ENCODE results near the gene IGFALS.

Gene IGFALS

GRCh38 chr16:1790261-1790610 lies 3.3 kb downstream of the IGFALS start:
- no peak for DNase-seq (ENCODE audit: low read depth)

GRCh38 chr16:1789643-1790045 lies 3.9 kb downstream of the IGFALS start:
- DNase-seq (ENCODE audit: low read depth) = no peak

- no peak for DNase-seq (ENCODE audit: low read depth)
These were observed 4.8 kb downstream of the IGFALS start for GRCh38 chr16:1788708-1789100.

GRCh38 chr16:1788095-1788707 lies 5.3 kb downstream of the IGFALS start:
- DNase-seq (ENCODE audit: low read depth) = no peak

- no peak for DNase-seq (ENCODE audit: low read depth)
These were observed 6.0 kb downstream of the IGFALS start for GRCh38 chr16:1787322-1788094.

- DNase-seq (ENCODE audit: low read depth) = no peak
These were observed 6.5 kb downstream of the IGFALS start for GRCh38 chr16:1787056-1787321.

- no peak for DNase-seq (ENCODE audit: low read depth)
These were observed 7.1 kb downstream of the IGFALS start for GRCh38 chr16:1786242-1787055.

- no peak for DNase-seq (ENCODE audit: low read depth)
These were observed 7.7 kb downstream of the IGFALS start for GRCh38 chr16:1785846-1786170.

GRCh38 chr16:1784977-1785845 lies 8.3 kb downstream of the IGFALS start:
- DNase-seq (ENCODE audit: low read depth) = no peak

- DNase-seq (ENCODE audit: low read depth) = peak; percentile 97
These were observed 10.9 kb downstream of the IGFALS start, which contains the start of the genes NUBP2 and SPSB3 for GRCh38 chr16:1782408-1783264. TSS of gene NUBP2 (plus strand) at chr16:1782960. CDS start at chr16:1783021, 61 bp downstream. TSS of gene SPSB3 (minus strand) at chr16:1782571. CDS start at chr16:1781483, 1,088 bp downstream.

GRCh38 chr16:1781758-1782407 lies 11.6 kb downstream of the IGFALS start:
- no peak for DNase-seq (ENCODE audit: low read depth)

- no peak for DNase-seq (ENCODE audit: low read depth)
These were observed 12.3 kb downstream of the IGFALS start for GRCh38 chr16:1781254-1781653.

GRCh38 chr16:1780677-1781072 lies 12.8 kb downstream of the IGFALS start:
- DNase-seq (ENCODE audit: low read depth) = no peak

- no peak for DNase-seq (ENCODE audit: low read depth)
These were observed 13.5 kb downstream of the IGFALS start for GRCh38 chr16:1779741-1780676.

- DNase-seq (ENCODE audit: low read depth) = no peak
These were observed 14.2 kb downstream of the IGFALS start for GRCh38 chr16:1779234-1779701.

- DNase-seq (ENCODE audit: low read depth) = no peak
These were observed 15.0 kb downstream of the IGFALS start for GRCh38 chr16:1778200-1779179.

GRCh38 chr16:1777375-1778199 lies 15.9 kb downstream of the IGFALS start:
- no peak for DNase-seq (ENCODE audit: low read depth)

Measured in activated T-cell treated with anti-CD3 and anti-CD28 coated beads for 48 hours (primary cell).